NCI-H1417 (cell line): ENCODE data around the gene TSC22D3.
"Not testable (repeated sequence)": the region's sequence is repeated elsewhere in the genome, so short reads cannot be mapped to it uniquely, and the experiment has no call there.

Experiments
- DNase-seq, 3 experiments: peaks; one replicate each; lab custom pipeline; 2025; lab: John Stamatoyannopoulos, UW

Gene TSC22D3

GRCh38 chrX:107712231-107713202 lies 63.1 kb downstream of the TSC22D3 start:
- no peak for DNase-seq

- DNase-seq: no peak
These were observed 63.9 kb downstream of the TSC22D3 start for GRCh38 chrX:107711521-107712181.

GRCh38 chrX:107710617-107711391 lies 64.8 kb downstream of the TSC22D3 start:
- no peak for DNase-seq

GRCh38 chrX:107709266-107709806 lies 66.3 kb downstream of the TSC22D3 start:
- no peak for DNase-seq

- no peak for DNase-seq
These were observed 66.8 kb downstream of the TSC22D3 start for GRCh38 chrX:107708762-107709161.

GRCh38 chrX:107707866-107708265 lies 67.7 kb downstream of the TSC22D3 start:
- no peak for DNase-seq

- no peak for DNase-seq
These were observed 69.3 kb downstream of the TSC22D3 start for GRCh38 chrX:107706309-107706708.

- DNase-seq: no peak
These were observed 71.0 kb downstream of the TSC22D3 start for GRCh38 chrX:107704587-107704986.

GRCh38 chrX:107704181-107704580 lies 71.4 kb downstream of the TSC22D3 start:
- no peak for DNase-seq

GRCh38 chrX:107701493-107702121 lies 74.0 kb downstream of the TSC22D3 start:
- DNase-seq: no peak

- DNase-seq: no peak
These were observed 74.8 kb downstream of the TSC22D3 start for GRCh38 chrX:107700790-107701189.

GRCh38 chrX:107700317-107700774 lies 75.2 kb downstream of the TSC22D3 start:
- DNase-seq: no peak

- DNase-seq: no peak
These were observed 76.0 kb downstream of the TSC22D3 start for GRCh38 chrX:107699616-107700015.

GRCh38 chrX:107691024-107691448 lies 84.6 kb downstream of the TSC22D3 start:
- no peak for DNase-seq

GRCh38 chrX:107687445-107687844 lies 88.1 kb downstream of the TSC22D3 start:
- no peak for DNase-seq

GRCh38 chrX:107686792-107687191 lies 88.8 kb downstream of the TSC22D3 start:
- DNase-seq: no peak

GRCh38 chrX:107686026-107686425 lies 89.6 kb downstream of the TSC22D3 start:
- DNase-seq: no peak

- DNase-seq: not testable (repeated sequence)
These were observed 90.0 kb downstream of the TSC22D3 start for GRCh38 chrX:107685586-107685985.

GRCh38 chrX:107684956-107685385 lies 90.6 kb downstream of the TSC22D3 start:
- DNase-seq: no peak

GRCh38 chrX:107683931-107684330 lies 91.7 kb downstream of the TSC22D3 start:
- no peak for DNase-seq
